Erythroblast (primary cell): ENCODE results near the gene PPP1R13B.

Experiments
- GATA1 ChIP-seq: IDR thresholded peaks from 2 replicates; pipeline ENCODE4 v1.6.1; 2011; ENCODE audit warnings: low read depth, mild to moderate bottlenecking, control low read depth, low read length, moderate library complexity
- POLR2A ChIP-seq: IDR thresholded peaks from 2 replicates; pipeline ENCODE4 v1.6.1; 2011; ENCODE audit warnings: mild to moderate bottlenecking, low read length

GRCh38 chr14:103735439-103735814 lies 111.9 kb downstream of the PPP1R13B start:
- TF ChIP-seq POLR2A (no peak), GATA1 (no peak)
